Dendritic cell treated with granulocyte-macrophage colony-stimulating factor and Interleukin-4, amounts not matched to agents 40 ng/mL and 50 ng/mL, for 4 days (primary cell): Measurements from ENCODE around the gene NLRP12.
A peak's percentile ranks its signal among the peaks of the same experiment; 100 is the strongest.

Source experiments
- H3K27ac Mint-ChIP-seq: one replicate; pipeline ENCODE4 v1.8.0; 2022; ENCODE audit warnings: mild to moderate bottlenecking, mixed read lengths
- H3K27me3 Mint-ChIP-seq: one replicate; pipeline ENCODE4 v1.8.0; 2022; ENCODE audit warnings: mild to moderate bottlenecking, mixed read lengths
- H3K36me3 Mint-ChIP-seq: one replicate; pipeline ENCODE4 v1.8.0; 2022; ENCODE audit warnings: low read depth, mixed read lengths
- H3K4me1 Mint-ChIP-seq: one replicate; pipeline ENCODE4 v1.8.0; 2022; ENCODE audit warnings: low read depth, mixed read lengths
- H3K4me3 Mint-ChIP-seq: one replicate; pipeline ENCODE4 v1.8.0; 2022; ENCODE audit warnings: mild to moderate bottlenecking, moderate library complexity, mixed read lengths
- H3K9me3 Mint-ChIP-seq: one replicate; pipeline ENCODE4 v1.8.0; 2022; ENCODE audit warnings: mixed read lengths
- intact Hi-C: fragments of 100-400 bp; cut with micrococcal nuclease; formaldehyde crosslinking; loops from one replicate; pipeline ENCODE4 v1.15.0; 2022

Gene NLRP12

GRCh38 chr19:53813996-53814395 lies 10.1 kb downstream of the NLRP12 start:
- Mint-ChIP-seq H3K4me3 (no peak overlapping the region), H3K36me3 (peaks cover 13% of the 10 kb centered on the region), H3K4me1 (peaks cover 6% of the 10 kb centered on the region), H3K9me3 (no peaks in the 10 kb centered on the region), H3K27me3 (no peaks in the 10 kb centered on the region), H3K27ac (no peak overlapping the region)
- intact Hi-C loops = no loop called here

- H3K9me3 Mint-ChIP-seq = no peaks in the 10 kb centered on the region
- H3K27me3 Mint-ChIP-seq = no peaks in the 10 kb centered on the region
- peaks cover 14% of the 10 kb centered on the region for H3K36me3 Mint-ChIP-seq
- peaks cover 6% of the 10 kb centered on the region for H3K4me1 Mint-ChIP-seq
- H3K4me3 Mint-ChIP-seq = no peak overlapping the region
- no peak overlapping the region for H3K27ac Mint-ChIP-seq
- intact Hi-C loops = no loop called here
These were observed 11.8 kb downstream of the NLRP12 start for GRCh38 chr19:53812335-53812734.

- peaks cover 6% of the 10 kb centered on the region for H3K4me1 Mint-ChIP-seq
- no peaks in the 10 kb centered on the region for H3K9me3 Mint-ChIP-seq
- no peak overlapping the region for H3K27ac Mint-ChIP-seq
- no peak overlapping the region for H3K4me3 Mint-ChIP-seq
- peaks cover 20% of the 10 kb centered on the region for H3K36me3 Mint-ChIP-seq
- H3K27me3 Mint-ChIP-seq = no peaks in the 10 kb centered on the region
- intact Hi-C loops = no loop called here
These were observed 13.2 kb downstream of the NLRP12 start for GRCh38 chr19:53810891-53811290.

- Mint-ChIP-seq H3K27me3 (no peaks in the 10 kb centered on the region), H3K36me3 (peaks cover 23% of the 10 kb centered on the region), H3K4me1 (peaks cover 6% of the 10 kb centered on the region), H3K27ac (no peak overlapping the region), H3K4me3 (no peak overlapping the region), H3K9me3 (no peaks in the 10 kb centered on the region)
- intact Hi-C loops = no loop called here
These were observed 13.9 kb downstream of the NLRP12 start for GRCh38 chr19:53810187-53810546.

- H3K27me3 Mint-ChIP-seq = no peaks in the 10 kb centered on the region
- intact Hi-C loops = loop anchor here (2.0 kb wide), 1 partner anchor 215 kb away; no protein-coding TSS in a partner anchor
- H3K9me3 Mint-ChIP-seq = no peaks in the 10 kb centered on the region
- peaks cover 6% of the 10 kb centered on the region for H3K4me1 Mint-ChIP-seq
- peaks cover 27% of the 10 kb centered on the region for H3K36me3 Mint-ChIP-seq
- H3K4me3 Mint-ChIP-seq = no peak overlapping the region
- no peak overlapping the region for H3K27ac Mint-ChIP-seq
These were observed 14.5 kb downstream of the NLRP12 start for GRCh38 chr19:53809518-53810186.

- H3K27ac Mint-ChIP-seq = no peak overlapping the region
- no peaks in the 10 kb centered on the region for H3K9me3 Mint-ChIP-seq
- H3K27me3 Mint-ChIP-seq = no peaks in the 10 kb centered on the region
- peaks cover 32% of the 10 kb centered on the region for H3K36me3 Mint-ChIP-seq
- H3K4me3 Mint-ChIP-seq = no peak overlapping the region
- peaks cover 6% of the 10 kb centered on the region for H3K4me1 Mint-ChIP-seq
- intact Hi-C loops = loop anchor here (2.0 kb wide), 1 partner anchor 216 kb away; no protein-coding TSS in a partner anchor
These were observed 15.4 kb downstream of the NLRP12 start for GRCh38 chr19:53808710-53809125.

- no peaks in the 10 kb centered on the region for H3K9me3 Mint-ChIP-seq
These were observed 22.9 kb downstream of the NLRP12 start for GRCh38 chr19:53801257-53801656.

GRCh38 chr19:53795019-53795418 lies 29.1 kb downstream of the NLRP12 start:
- Mint-ChIP-seq H3K9me3 (no peaks in the 10 kb centered on the region), H3K4me1 (no peaks in the 10 kb centered on the region), H3K36me3 (peaks cover 24% of the 10 kb centered on the region), H3K27me3 (no peaks in the 10 kb centered on the region), H3K4me3 (no peak overlapping the region), H3K27ac (no peak overlapping the region)
- intact Hi-C loops = no loop called here

More at GRCh38 chr19:53801257-53801656, 22.9 kb downstream of the NLRP12 start:
- H3K27ac Mint-ChIP-seq = no peak overlapping the region
- H3K27me3 Mint-ChIP-seq = no peaks in the 10 kb centered on the region
- H3K36me3 Mint-ChIP-seq = peaks cover 47% of the 10 kb centered on the region
- intact Hi-C loops = no loop called here
- H3K4me1 Mint-ChIP-seq = no peaks in the 10 kb centered on the region
- H3K4me3 Mint-ChIP-seq = no peak overlapping the region

- H3K27ac Mint-ChIP-seq = no peak overlapping the region
- no peak overlapping the region for H3K4me3 Mint-ChIP-seq
These were observed 31.2 kb downstream of the NLRP12 start for GRCh38 chr19:53792721-53793433.

GRCh38 chr19:53789708-53790678 lies 34.1 kb downstream of the NLRP12 start:
- H3K4me3 Mint-ChIP-seq = no peak overlapping the region
- peaks cover 11% of the 10 kb centered on the region for H3K4me1 Mint-ChIP-seq
- H3K36me3 Mint-ChIP-seq = no peaks in the 10 kb centered on the region
- no peaks in the 10 kb centered on the region for H3K9me3 Mint-ChIP-seq
- H3K27me3 Mint-ChIP-seq = peaks cover 21% of the 10 kb centered on the region
- intact Hi-C loops = loop anchor here (5.0 kb wide), 1 partner anchor 232 kb away; no protein-coding TSS in a partner anchor
- H3K27ac Mint-ChIP-seq = no peak overlapping the region

More at GRCh38 chr19:53792721-53793433, 31.2 kb downstream of the NLRP12 start:
- peaks cover 11% of the 10 kb centered on the region for H3K36me3 Mint-ChIP-seq
- peaks cover 1% of the 10 kb centered on the region for H3K27me3 Mint-ChIP-seq
- intact Hi-C loops = loop anchor here (5.0 kb wide), 1 partner anchor 229 kb away; no protein-coding TSS in a partner anchor
- no peaks in the 10 kb centered on the region for H3K9me3 Mint-ChIP-seq
- no peaks in the 10 kb centered on the region for H3K4me1 Mint-ChIP-seq

- Mint-ChIP-seq H3K27me3 (peaks cover 31% of the 10 kb centered on the region), H3K27ac (no peak overlapping the region), H3K36me3 (no peaks in the 10 kb centered on the region), H3K4me1 (peaks cover 12% of the 10 kb centered on the region), H3K4me3 (no peak overlapping the region), H3K9me3 (no peaks in the 10 kb centered on the region)
- intact Hi-C loops = no loop called here
These were observed 36.8 kb downstream of the NLRP12 start for GRCh38 chr19:53787266-53787665.

GRCh38 chr19:53786744-53787143 lies 37.4 kb downstream of the NLRP12 start:
- H3K9me3 Mint-ChIP-seq = no peaks in the 10 kb centered on the region
- H3K4me3 Mint-ChIP-seq = no peak overlapping the region
- peaks cover 12% of the 10 kb centered on the region for H3K4me1 Mint-ChIP-seq
- peaks cover 31% of the 10 kb centered on the region for H3K27me3 Mint-ChIP-seq
- no peaks in the 10 kb centered on the region for H3K36me3 Mint-ChIP-seq
- intact Hi-C loops = no loop called here
- H3K27ac Mint-ChIP-seq = no peak overlapping the region

- H3K4me3 Mint-ChIP-seq = peak overlapping the region; percentile 9
- H3K27ac Mint-ChIP-seq = no peak overlapping the region
- H3K27me3 Mint-ChIP-seq = peaks cover 31% of the 10 kb centered on the region
- intact Hi-C loops = no loop called here
- H3K9me3 Mint-ChIP-seq = no peaks in the 10 kb centered on the region
- H3K4me1 Mint-ChIP-seq = peaks cover 12% of the 10 kb centered on the region
- H3K36me3 Mint-ChIP-seq = no peaks in the 10 kb centered on the region
These were observed 38.8 kb downstream of the NLRP12 start for GRCh38 chr19:53785196-53785889.
